HEK293 (cell line): ENCODE data around the gene SLC33A1.

Experiments
- BCL11A ChIP-seq: fragments of 450-650 bp; formaldehyde crosslinking; IDR thresholded peaks from 2 replicates; pipeline ENCODE4 v1.5.1; 2016; ENCODE audit warnings: low read depth, missing biosample characterization, missing genetic modification characterization
- HOXD13 ChIP-seq: sonication (generic); formaldehyde crosslinking; IDR thresholded peaks from 2 replicates; pipeline ENCODE4 v1.8.0; 2022; ENCODE audit warnings: missing genetic modification reagents, borderline replicate concordance
- OVOL3 ChIP-seq: fragments of 450-650 bp; formaldehyde crosslinking; IDR thresholded peaks from 2 replicates; pipeline ENCODE4 v1.5.1; 2016; ENCODE audit warnings: missing biosample characterization, missing genetic modification characterization
- SETDB1 ChIP-seq: IDR thresholded peaks from one replicate; pipeline ENCODE4 v1.6.1; 2017; ENCODE audit warnings: mild to moderate bottlenecking, low read length, moderate library complexity, mixed read lengths; ENCODE audit not compliant: insufficient read length
- SP2 ChIP-seq: fragments of 450-650 bp; formaldehyde crosslinking; IDR thresholded peaks from 2 replicates; pipeline ENCODE4 v1.5.1; 2016; ENCODE audit warnings: missing biosample characterization, missing genetic modification characterization
- YY1 ChIP-seq: fragments of 450-650 bp; formaldehyde crosslinking; IDR thresholded peaks from 2 replicates; pipeline ENCODE4 v1.5.1; 2018; ENCODE audit warnings: missing biosample characterization, missing genetic modification characterization
- ZBTB17 ChIP-seq: fragments of 450-650 bp; formaldehyde crosslinking; IDR thresholded peaks from 2 replicates; pipeline ENCODE4 v1.5.1; 2016; ENCODE audit warnings: missing biosample characterization, missing genetic modification characterization
- ZNF2 ChIP-seq: fragments of 450-650 bp; formaldehyde crosslinking; IDR thresholded peaks from 2 replicates; pipeline ENCODE4 v1.5.1; 2016; ENCODE audit warnings: missing biosample characterization, missing genetic modification characterization
- ZNF677 ChIP-seq: fragments of 450-650 bp; IDR thresholded peaks from 2 replicates; pipeline ENCODE4 v1.5.0; 2018; ENCODE audit warnings: missing biosample characterization, mild to moderate bottlenecking, missing genetic modification characterization, moderate library complexity
- ZNF776 ChIP-seq: fragments of 450-650 bp; formaldehyde crosslinking; IDR thresholded peaks from 2 replicates; pipeline ENCODE4 v1.5.0; 2017; ENCODE audit warnings: missing biosample characterization, missing genetic modification characterization, borderline replicate concordance
- TF ChIP-seq, protein P1 (sequence below): fragments of 450-650 bp; formaldehyde crosslinking; IDR thresholded peaks from 2 replicates; pipeline ENCODE4 v1.5.1; 2016; ENCODE audit warnings: missing biosample characterization, missing genetic modification characterization
- TF ChIP-seq, protein P2 (sequence below): fragments of 450-650 bp; formaldehyde crosslinking; conservative IDR thresholded peaks from 2 replicates; pipeline ENCODE4 v1.5.1; 2016; ENCODE audit warnings: low read depth, missing biosample characterization, missing genetic modification characterization
- TF ChIP-seq, protein P3 (sequence below): fragments of 450-650 bp; formaldehyde crosslinking; IDR thresholded peaks from 2 replicates; pipeline ENCODE4 v1.5.1; 2016; ENCODE audit warnings: missing biosample characterization, missing genetic modification characterization
- TF ChIP-seq, protein P4 (sequence below): fragments of 450-650 bp; formaldehyde crosslinking; IDR thresholded peaks from 2 replicates; pipeline ENCODE4 v1.5.1; 2017; ENCODE audit warnings: missing biosample characterization, missing genetic modification characterization

DNA sequence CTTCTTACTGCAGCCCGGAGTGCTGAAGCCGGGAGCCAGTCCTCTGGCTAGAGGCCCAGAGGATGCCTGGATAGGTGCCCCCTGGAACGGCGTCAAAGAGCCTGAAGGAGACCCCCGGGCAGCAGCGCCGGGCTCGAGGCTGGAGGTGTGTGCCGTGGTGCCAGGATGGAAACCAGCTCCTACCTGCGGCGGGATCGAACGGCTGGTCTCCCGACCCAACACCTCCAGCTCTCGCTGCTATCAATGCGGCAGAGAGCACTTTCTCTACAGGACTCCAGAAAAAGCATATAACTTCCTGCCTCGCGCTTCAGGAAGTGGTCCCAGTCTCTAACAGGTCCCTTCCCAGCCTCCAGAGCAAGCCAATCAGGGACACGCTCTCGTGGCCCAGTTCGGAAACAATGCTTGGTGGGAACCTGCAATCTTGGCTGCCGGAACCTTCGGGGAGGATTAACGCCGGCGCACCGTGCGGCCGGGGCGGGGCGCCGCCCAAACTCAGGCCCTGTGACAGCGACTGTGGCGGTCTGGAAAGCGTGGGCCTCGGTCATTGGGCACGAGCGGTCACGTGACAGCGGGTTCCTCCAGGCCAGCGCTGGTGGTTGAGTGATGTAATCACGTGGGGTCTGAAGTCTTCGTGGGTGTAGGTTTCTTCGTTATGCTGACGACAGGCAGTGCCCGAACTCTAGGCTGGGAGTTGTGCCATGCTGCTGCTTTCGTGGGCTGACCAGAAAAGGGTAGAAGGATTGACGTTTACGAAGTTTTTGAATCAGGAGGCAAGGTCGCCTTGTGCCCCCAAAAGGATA, at the start of gene SLC33A1:
- TF ChIP-seq, protein P1, sequence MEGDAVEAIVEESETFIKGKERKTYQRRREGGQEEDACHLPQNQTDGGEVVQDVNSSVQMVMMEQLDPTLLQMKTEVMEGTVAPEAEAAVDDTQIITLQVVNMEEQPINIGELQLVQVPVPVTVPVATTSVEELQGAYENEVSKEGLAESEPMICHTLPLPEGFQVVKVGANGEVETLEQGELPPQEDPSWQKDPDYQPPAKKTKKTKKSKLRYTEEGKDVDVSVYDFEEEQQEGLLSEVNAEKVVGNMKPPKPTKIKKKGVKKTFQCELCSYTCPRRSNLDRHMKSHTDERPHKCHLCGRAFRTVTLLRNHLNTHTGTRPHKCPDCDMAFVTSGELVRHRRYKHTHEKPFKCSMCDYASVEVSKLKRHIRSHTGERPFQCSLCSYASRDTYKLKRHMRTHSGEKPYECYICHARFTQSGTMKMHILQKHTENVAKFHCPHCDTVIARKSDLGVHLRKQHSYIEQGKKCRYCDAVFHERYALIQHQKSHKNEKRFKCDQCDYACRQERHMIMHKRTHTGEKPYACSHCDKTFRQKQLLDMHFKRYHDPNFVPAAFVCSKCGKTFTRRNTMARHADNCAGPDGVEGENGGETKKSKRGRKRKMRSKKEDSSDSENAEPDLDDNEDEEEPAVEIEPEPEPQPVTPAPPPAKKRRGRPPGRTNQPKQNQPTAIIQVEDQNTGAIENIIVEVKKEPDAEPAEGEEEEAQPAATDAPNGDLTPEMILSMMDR (tag by site-specific recombination) = no peak
- no peak for TF ChIP-seq BCL11A (tag by site-specific recombination)
- TF ChIP-seq ZBTB17 = peak; percentile 96
- peak; percentile 94 for TF ChIP-seq SP2
- TF ChIP-seq, protein P2, sequence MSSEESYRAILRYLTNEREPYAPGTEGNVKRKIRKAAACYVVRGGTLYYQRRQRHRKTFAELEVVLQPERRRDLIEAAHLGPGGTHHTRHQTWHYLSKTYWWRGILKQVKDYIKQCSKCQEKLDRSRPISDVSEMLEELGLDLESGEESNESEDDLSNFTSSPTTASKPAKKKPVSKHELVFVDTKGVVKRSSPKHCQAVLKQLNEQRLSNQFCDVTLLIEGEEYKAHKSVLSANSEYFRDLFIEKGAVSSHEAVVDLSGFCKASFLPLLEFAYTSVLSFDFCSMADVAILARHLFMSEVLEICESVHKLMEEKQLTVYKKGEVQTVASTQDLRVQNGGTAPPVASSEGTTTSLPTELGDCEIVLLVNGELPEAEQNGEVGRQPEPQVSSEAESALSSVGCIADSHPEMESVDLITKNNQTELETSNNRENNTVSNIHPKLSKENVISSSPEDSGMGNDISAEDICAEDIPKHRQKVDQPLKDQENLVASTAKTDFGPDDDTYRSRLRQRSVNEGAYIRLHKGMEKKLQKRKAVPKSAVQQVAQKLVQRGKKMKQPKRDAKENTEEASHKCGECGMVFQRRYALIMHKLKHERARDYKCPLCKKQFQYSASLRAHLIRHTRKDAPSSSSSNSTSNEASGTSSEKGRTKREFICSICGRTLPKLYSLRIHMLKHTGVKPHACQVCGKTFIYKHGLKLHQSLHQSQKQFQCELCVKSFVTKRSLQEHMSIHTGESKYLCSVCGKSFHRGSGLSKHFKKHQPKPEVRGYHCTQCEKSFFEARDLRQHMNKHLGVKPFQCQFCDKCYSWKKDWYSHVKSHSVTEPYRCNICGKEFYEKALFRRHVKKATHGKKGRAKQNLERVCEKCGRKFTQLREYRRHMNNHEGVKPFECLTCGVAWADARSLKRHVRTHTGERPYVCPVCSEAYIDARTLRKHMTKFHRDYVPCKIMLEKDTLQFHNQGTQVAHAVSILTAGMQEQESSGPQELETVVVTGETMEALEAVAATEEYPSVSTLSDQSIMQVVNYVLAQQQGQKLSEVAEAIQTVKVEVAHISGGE (tag by site-specific recombination) = peak; percentile 99
- TF ChIP-seq YY1 (tag by site-specific recombination) = peak; percentile 72
- no peak for TF ChIP-seq ZNF677 (tag by site-specific recombination)
- no peak for TF ChIP-seq HOXD13 (CRISPR knock-in tag)
- TF ChIP-seq SETDB1 = peak; percentile 79
- peak; percentile 90 for TF ChIP-seq ZNF2 (tag by site-specific recombination)
- TF ChIP-seq, protein P3, sequence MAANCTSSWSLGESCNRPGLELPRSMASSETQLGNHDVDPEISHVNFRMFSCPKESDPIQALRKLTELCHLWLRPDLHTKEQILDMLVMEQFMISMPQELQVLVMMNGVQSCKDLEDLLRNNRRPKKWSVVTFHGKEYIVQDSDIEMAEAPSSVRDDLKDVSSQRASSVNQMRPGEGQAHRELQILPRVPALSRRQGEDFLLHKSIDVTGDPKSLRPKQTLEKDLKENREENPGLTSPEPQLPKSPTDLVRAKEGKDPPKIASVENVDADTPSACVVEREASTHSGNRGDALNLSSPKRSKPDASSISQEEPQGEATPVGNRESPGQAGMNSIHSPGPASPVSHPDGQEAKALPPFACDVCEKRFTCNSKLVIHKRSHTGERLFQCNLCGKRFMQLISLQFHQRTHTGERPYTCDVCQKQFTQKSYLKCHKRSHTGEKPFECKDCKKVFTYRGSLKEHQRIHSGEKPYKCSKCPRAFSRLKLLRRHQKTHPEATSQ (tag by site-specific recombination) = peak; percentile 94
- TF ChIP-seq ZNF776 = no peak
- TF ChIP-seq OVOL3 = peak; percentile 58; the same call in 1 of the 2 replicates
- TF ChIP-seq, protein P4, sequence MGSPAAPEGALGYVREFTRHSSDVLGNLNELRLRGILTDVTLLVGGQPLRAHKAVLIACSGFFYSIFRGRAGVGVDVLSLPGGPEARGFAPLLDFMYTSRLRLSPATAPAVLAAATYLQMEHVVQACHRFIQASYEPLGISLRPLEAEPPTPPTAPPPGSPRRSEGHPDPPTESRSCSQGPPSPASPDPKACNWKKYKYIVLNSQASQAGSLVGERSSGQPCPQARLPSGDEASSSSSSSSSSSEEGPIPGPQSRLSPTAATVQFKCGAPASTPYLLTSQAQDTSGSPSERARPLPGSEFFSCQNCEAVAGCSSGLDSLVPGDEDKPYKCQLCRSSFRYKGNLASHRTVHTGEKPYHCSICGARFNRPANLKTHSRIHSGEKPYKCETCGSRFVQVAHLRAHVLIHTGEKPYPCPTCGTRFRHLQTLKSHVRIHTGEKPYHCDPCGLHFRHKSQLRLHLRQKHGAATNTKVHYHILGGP (tag by site-specific recombination) = no peak
